NOMO-1 (cell line): Measurements from ENCODE around the gene ANXA1.
A peak's percentile ranks its signal among the peaks of the same experiment; 100 is the strongest.

Experiments
- DNase-seq, 2 experiments: peaks; one replicate each; lab custom pipeline; 2025; ENCODE audit not compliant: unreplicated experiment in 2 of 2; lab: John Stamatoyannopoulos, UW

The ANXA1 gene, protein sequence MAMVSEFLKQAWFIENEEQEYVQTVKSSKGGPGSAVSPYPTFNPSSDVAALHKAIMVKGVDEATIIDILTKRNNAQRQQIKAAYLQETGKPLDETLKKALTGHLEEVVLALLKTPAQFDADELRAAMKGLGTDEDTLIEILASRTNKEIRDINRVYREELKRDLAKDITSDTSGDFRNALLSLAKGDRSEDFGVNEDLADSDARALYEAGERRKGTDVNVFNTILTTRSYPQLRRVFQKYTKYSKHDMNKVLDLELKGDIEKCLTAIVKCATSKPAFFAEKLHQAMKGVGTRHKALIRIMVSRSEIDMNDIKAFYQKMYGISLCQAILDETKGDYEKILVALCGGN

GRCh38 chr9:73151653-73152542, at the start of gene ANXA1:
Gene ANXA1 (plus strand): TSS chr9:73151865. CDS start chr9:73158536, 6,671 bp downstream.
- peak; percentile 27 to 55 for DNase-seq

DNA sequence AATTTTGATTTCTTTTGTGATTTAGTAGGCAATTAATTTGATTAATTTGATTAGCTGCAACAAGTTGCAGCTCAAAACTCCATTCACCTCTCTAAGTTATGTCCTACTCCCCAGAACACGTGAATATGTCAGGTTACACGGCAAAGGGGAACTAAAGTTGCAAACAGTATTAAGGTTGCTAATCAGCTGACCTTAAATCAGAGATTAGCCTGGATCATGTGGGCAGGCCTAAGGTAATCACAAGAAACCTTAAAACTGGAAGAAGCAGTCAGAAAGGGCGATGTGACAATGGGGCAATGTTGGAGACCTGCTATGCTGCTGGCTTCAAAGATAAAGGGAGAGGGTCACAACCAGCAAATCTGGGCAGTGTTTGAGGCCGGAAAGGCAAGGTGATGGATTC, 47.3 kb upstream of the ANXA1 start:
- no peak for DNase-seq

DNA sequence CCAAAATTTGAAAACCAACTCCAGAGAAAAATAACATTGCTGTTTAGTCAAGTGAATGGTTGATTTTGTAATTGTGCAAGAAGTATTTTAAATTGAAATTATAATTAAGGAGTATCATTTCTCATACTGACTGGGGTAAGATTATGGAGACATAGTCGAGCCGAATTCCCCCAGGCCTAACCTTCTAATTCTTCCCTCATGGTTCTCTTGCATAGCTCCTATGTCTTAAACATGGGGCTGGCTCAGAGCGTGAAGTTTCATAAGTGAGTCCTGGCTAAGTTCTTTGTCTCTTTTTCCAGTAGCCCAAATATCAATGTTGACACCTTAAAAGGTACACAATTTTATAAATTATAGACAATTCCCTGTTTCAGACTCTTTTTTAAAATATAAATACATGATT, 46.7 kb upstream of the ANXA1 start:
- no peak for DNase-seq

GRCh38 chr9:73107489-73108069, 44.1 kb upstream of the ANXA1 start:
- peak in 1 of 2 experiments; percentile 10 for DNase-seq

DNA sequence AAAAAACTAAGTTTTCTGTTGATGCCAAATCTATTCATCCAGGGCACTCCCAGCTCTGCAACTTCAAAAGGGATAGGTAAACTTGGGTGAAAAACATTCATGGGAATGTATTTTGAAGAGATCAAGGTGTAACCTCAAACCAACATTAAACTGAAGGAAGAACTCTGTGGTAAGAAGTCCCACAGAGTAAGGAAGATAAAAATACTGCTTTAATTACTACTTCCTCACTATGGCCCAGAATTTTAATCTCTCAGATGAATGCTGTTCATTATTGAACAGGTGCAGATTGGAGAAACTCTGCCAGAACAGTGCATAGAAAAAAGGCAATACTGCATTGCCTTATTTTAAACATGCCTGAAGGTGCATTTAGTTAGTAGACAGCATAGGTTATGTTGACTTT, 37.6 kb upstream of the ANXA1 start:
- no peak for DNase-seq

DNA sequence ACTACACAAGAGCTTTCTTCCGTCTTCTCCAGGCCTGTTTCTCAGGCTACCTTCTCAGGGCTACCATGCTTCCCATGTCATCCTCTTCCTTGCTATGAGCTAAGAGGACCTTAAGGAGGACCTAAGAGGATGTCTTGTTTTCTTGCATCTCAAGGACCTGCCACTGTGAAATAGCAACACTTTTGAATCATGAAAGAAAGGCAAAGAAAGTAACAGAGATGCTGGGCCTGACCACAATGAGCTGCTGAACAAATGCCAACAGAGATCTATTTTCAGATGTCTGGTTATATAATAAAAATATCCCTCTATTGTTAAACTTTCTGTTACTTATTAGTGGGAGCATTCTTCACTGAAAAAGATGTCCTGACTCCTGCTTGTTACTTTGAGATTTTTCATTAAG, 36.7 kb upstream of the ANXA1 start:
- no peak for DNase-seq

DNA sequence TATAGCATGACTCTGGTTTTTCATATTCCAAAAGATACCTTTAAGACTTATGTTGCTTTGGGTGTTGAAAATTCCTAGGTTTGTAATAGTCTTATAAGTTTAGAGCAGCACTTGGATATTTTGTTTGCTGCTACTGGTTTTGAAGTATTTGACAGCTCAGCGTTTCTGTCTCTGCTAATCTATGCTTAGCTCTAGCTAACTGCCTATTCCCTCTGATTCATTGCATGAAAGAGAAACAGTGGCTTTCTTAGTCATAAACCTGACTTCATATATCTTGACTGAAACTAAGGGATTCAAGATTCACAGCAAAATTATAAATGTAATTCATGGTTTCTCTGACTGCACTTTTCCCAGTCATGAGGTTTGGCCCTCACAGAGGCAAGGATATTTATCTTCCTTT, 35.6 kb upstream of the ANXA1 start:
- DNase-seq = no peak

DNA sequence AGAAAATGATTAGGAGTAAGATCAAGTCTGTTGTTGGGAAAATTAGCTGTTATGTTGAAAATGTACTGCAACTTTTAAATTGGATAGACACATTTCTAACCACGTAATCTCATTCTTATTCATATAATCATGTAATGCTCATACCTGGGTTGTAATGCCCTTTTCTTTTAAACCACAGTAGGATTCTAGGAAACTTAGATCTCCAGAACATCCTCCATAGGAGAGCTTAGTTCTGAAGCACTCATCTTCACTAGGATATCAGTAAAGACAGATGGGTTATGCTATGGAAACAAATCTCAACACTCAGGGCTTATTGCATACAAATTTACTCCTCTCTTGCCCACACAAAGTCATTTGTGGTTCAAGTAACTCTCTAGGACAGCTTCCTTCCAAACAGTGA, 34.8 kb upstream of the ANXA1 start:
- no peak for DNase-seq

GRCh38 chr9:73118286-73118685, 33.4 kb upstream of the ANXA1 start:
- no peak for DNase-seq

GRCh38 chr9:73118898-73119554, 32.6 kb upstream of the ANXA1 start:
- no peak for DNase-seq

GRCh38 chr9:73121375-73121935, 30.2 kb upstream of the ANXA1 start:
- DNase-seq = no peak

- DNase-seq = no peak
Observed at GRCh38 chr9:73125651-73126050, 26.0 kb upstream of the ANXA1 start.

DNA sequence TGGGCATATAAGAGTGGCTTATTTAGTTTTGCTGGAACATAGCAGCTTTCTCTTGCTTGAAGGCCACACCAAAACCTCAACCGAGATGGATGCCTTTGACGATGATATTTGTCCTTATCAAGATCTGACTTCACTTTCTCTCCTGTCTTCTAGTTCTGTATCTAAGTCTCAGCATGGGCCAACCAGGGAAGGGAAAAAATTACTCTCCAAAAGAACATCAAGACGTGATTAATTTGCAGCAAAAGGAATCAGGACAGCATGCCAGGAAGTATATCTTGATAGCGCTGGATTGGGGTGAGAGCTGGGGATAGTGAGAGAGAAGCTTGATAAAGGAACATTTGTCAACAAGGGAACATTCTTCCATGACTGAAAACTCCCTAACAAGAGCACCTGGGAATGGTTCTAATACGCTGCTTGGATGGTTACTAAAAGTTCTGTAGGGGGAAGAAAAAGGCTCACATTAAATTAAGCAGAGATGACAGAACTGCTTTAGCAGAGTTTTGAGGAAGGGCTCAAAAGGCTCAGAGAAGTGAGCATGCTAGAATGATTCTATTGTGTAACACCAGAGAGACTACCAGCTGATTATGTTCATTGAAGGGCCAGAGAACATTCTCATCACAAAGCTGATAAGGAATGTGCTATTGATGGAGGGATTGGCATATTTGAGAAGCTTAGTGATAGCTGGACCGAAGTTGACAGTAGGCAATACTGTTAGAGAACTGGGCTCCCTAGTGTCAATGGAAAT, 21.6 kb upstream of the ANXA1 start:
- peak in 1 of 2 experiments; percentile 41 for DNase-seq

DNA sequence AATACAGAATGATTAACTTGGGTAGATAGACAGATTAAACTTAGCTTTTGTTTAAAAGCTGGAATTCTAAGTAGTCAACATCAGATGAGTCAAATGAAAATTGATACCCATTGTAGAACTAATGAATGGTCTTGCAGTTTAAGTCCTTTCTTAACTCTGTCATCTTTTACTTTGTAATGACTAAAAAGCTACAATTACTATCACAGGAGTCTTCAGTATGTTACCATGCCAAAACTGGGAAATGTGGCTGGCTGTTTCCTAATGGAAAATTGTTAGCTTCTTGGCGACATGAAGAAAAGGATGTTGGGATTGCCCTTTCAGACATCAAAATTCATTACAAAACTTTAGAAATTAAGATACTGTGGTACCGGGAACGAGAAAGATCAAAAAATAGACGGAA, 20.2 kb upstream of the ANXA1 start:
- no peak for DNase-seq

DNA sequence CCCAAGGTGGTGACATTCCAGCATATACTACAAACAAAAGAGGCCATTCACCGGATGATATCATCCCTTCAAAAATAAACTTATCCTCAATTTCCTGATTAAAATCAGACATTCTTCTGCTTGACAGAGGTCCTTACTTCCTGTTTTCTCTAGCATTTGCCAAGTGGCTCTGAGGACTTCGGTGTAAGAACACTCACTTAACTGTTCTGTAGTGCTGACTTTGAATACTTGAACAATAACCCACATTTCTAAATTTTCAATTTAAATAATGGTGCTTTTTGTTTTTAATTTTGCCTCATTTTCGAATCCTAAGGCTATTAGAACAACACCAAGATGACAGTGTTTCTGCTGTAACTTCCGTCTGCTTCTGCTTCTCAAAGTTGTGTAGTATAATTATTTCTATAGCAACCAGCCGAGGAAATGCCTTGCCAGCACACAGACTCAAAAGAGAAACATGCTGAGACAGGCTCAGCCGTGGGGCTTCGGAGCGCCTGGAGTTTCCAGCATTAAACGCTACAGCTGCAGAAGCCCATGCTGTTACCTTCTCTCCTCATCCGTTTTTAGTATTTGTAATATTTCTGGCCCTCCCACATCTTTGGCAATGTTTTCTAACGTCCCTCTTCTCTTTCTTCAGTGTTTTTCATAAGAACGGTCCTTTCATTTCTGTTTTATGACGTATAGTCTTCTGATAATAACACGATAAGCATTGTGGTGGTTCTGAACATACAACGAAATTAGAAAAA, 19.5 kb upstream of the ANXA1 start:
- peak; percentile 58 to 77 for DNase-seq

GRCh38 chr9:73133022-73133651, 18.5 kb upstream of the ANXA1 start:
- DNase-seq = no peak

DNA sequence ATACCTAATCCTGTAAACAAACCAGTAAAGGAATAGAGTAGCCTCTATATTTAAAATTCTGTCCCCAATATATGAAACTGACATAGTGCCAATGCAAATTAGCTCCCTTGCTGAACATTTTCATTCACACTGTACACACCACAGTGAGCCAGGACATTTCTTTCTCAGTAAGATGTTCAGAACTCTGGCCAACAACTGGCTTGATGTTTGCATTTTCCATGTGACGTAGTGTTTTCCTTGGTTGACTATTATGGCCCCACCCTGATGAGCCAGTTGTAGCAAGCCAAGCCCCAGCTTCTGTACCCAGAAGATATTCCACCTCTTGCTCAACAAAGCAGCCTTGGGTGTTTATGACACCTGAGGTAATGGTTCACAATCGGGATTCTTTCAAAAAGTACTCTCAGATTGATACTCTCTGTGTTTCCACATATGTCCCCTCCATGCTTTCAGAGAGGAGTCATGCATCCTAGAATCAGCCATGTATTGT, 17.7 kb upstream of the ANXA1 start:
- DNase-seq = no peak

DNA sequence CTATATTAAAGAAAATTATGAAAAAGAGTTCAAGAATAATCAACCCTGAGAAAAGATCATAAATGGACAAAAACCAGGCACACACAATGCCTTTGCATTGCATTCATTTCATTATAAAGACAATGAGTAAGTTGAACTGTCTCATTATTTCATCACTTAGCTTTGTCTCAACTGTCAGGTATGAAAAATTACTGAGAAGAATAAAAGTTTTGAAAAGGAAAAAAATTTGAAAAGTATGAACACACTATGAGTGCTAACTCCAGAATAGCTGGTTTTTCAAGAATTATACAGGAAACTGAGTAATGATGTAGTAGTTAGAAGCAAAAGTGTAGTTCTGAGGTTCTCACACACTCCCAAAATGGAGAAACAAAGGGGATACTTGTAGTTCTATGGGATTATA, 16.3 kb upstream of the ANXA1 start:
- no peak for DNase-seq
